OCI-LY1 (cell line): ENCODE results near the gene MAD1L1.

ENCODE experiments used
- CTCF ChIP-seq: fragments of 200-600 bp; sonication (generic), shearing (Covaris generic); IDR thresholded peaks from 2 replicates; pipeline ENCODE4 v1.5.1; 2017; ENCODE audit warnings: mild to moderate bottlenecking, antibody characterized with exemption, low read length, moderate library complexity, mixed read lengths
- EZH2 ChIP-seq: fragments of 200-600 bp; sonication (generic), shearing (Covaris generic); IDR thresholded peaks from 2 replicates; pipeline ENCODE4 v1.8.0; 2017; ENCODE audit warnings: borderline replicate concordance, mixed run types, mild to moderate bottlenecking, antibody characterized with exemption, low read length, moderate library complexity, mixed read lengths

DNA sequence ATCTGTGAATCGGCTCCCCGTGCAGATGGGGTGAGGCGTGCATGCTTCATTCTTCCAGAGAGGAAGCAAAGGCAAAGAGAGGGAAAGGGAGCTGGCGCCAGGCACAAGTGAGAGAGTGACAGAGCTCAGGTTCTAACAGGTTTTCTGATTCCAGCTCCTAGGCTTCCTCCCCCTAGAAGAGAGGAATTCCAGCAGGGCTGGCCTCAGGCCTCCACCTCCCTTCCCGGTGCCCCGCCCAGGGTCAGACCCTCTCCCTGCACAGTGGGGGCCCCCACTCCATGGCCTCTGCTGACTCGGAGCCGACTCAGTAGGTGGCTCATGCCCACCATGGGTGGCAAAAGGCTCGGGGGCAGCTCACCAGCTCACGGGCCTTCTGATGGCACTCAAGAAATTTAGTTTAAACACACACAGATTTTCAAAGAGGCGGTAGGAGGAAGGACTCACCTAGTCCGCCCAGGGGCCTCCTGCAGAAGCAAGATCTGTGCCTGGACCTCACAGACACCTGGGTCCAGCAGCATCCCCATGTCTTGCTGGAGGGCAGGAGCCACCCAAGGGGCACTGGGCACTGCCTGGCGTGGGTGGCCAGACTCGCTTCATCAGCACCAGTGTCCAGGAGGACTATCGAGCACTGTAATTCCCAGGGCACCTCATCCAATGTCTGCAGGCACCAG, 183.5 kb downstream of the MAD1L1 start:
- no peak for TF ChIP-seq CTCF
- no peak for TF ChIP-seq EZH2
